GM08714 (cell line): ENCODE measurements around the gene MCHR2.

ENCODE experiments used
- H3K4me3 ChIP-seq: fragments of 200-500 bp; sonication (Bioruptor generic); 2 replicates; pipeline ENCODE4 v1.5.1; 2014; ENCODE audit warnings: mild to moderate bottlenecking, low read length, inconsistent platforms
- ZNF274 ChIP-seq: IDR thresholded peaks from 2 replicates; pipeline ENCODE4 v1.6.1; 2012; ENCODE audit warnings: mild to moderate bottlenecking, low read depth, low read length

Gene MCHR2

GRCh38 chr6:99873084-99873483 is 120.9 kb downstream of the MCHR2 start:
- no peak for TF ChIP-seq ZNF274
- H3K4me3 ChIP-seq: no peak overlapping the region

DNA sequence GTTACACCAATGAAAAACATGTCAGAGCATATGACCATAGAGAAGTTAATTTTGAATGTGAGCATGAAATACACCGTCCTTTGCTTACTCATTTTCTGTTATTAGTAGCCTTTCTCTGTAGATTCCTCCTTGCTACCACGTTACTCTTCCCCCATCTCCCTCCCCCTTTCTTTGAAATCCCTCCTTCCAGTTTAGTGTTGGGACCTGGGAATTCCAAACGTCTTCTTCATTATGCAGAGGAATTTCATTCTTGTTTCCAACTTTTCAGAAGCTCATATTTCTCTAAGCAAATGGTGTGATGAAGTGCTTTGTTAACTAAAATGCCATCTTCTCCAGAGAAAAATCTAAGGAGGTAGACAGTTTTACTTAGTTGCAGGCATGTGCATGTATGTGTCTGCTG is 122.4 kb downstream of the MCHR2 start:
- no peak for TF ChIP-seq ZNF274
- no peak overlapping the region for H3K4me3 ChIP-seq
